ENCODE results near the gene SYT7. TPM values are rescaled to one million over a fixed set of nuclear protein-coding genes. Genes with fewer than 3 reads are reported as not detected.
"Not testable (repeated sequence)": the region's sequence is repeated elsewhere in the genome, so short reads cannot be mapped to it uniquely, and the experiment has no call there.

SYT7 gene
- total RNA-seq, 2 donors from 2014 or later, result 2.0 to 3.4 TPM

DNA sequence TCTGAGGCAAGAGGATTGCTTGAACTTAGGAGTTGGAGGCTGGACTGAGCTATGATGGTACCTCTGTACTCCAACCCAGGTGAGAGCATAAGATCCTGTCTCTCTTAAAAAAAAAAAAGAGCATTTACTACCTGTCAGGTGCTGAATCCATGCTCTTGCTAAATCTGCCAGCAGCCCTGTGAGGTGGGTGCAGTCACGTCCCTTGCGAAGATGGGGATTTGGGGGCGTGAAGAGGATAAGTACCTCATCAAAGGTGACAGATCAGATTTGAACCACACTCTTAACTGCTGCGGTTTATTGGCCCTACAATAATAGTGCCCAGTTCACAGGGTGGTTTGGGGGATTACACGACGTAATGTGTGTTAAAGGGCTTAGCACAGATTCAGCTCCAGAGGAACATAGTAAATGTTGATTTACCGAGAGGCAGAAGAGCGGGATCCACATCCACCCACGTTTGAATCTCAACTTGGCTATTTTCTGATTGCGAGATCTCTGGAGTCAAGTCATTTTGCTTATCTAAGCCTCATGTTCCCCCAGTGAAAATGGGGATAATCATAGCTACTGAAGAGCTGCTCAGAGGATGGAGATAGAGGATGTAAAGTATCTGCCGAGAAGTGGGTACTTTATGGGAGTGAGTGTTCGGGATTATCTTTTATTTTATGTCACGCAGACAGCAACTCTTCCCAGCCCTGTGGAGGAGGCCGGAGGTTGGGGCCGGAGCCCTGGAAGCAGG, 100.4 kb downstream of the SYT7 start:
- peaks cover 7% of the 10 kb centered on the region for H3K4me1 Mint-ChIP-seq
- H3K9me3 ChIP-seq (ENCODE audit: control insufficient read depth, low read length), result no peaks in the 10 kb centered on the region
- H3K36me3 ChIP-seq (ENCODE audit: control insufficient read depth, insufficient read depth, low read length), result no peaks in the 10 kb centered on the region
- DNase-seq, result no peak
- no peak overlapping the region for H3K27ac ChIP-seq (ENCODE audit: low read depth, low read length)
- H3K27me3 ChIP-seq (ENCODE audit: control insufficient read depth, insufficient read depth, low read length, poor library complexity, severe bottlenecking), result no peaks in the 10 kb centered on the region
- H3K9me3 Mint-ChIP-seq, result no peaks in the 10 kb centered on the region
- H3K4me3 ChIP-seq (ENCODE audit: low read length), result no peak overlapping the region
- no peaks in the 10 kb centered on the region for H3K36me3 Mint-ChIP-seq (ENCODE audit: low read depth)
- peaks cover 4% of the 10 kb centered on the region for H3K27me3 Mint-ChIP-seq (ENCODE audit: insufficient read depth)
- 87 to 88% methylated on average over 13 to 15 of the region's 15 CpGs for WGBS, 2 experiments (ENCODE audit: insufficient coverage in 1 of 2, insufficient read length in 1 of 2)
- peaks cover 7% of the 10 kb centered on the region for H3K4me1 ChIP-seq (ENCODE audit: control insufficient read depth, insufficient read depth, low read length)
- no peak overlapping the region for H3K4me3 Mint-ChIP-seq
- TF ChIP-seq, protein P1, sequence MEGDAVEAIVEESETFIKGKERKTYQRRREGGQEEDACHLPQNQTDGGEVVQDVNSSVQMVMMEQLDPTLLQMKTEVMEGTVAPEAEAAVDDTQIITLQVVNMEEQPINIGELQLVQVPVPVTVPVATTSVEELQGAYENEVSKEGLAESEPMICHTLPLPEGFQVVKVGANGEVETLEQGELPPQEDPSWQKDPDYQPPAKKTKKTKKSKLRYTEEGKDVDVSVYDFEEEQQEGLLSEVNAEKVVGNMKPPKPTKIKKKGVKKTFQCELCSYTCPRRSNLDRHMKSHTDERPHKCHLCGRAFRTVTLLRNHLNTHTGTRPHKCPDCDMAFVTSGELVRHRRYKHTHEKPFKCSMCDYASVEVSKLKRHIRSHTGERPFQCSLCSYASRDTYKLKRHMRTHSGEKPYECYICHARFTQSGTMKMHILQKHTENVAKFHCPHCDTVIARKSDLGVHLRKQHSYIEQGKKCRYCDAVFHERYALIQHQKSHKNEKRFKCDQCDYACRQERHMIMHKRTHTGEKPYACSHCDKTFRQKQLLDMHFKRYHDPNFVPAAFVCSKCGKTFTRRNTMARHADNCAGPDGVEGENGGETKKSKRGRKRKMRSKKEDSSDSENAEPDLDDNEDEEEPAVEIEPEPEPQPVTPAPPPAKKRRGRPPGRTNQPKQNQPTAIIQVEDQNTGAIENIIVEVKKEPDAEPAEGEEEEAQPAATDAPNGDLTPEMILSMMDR (conservative IDR thresholded peaks at IDR 0.05), result no peak
- peak overlapping the region; percentile 63 for H3K27ac Mint-ChIP-seq
- H3K9ac ChIP-seq (ENCODE audit: extremely low read depth, low read length, poor library complexity, severe bottlenecking), result no peak overlapping the region

DNA sequence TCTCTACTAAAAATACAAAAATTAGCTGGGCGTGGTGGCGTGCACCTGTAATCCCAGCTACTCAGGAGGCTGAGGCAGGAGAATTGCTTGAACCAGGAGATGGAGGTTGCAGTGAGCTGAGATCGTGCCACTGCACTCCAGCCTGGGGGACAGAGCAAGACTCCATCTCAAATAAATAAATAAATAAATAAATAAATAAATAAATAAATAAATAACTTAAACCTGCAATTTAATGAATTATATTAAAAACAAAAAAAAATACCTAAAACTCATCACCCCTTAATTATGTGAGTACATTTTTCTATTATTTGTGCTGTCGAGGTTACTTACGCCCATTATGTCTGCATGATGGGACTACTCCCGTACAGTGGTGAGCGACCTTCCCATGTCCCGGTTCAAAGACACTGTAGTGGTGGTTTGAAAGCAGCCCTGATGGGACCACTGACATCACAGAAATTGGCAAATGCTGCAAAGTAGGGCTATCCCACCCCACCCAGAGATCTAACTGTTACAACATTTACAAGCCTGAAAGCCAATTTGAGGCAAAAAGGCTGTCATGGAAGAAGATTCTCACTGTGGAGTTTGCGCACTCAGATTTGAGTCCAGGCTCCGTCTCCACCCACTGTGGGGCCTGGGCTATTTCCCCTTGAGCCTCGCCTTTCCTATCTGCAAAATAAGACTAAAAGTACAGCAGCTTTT, 101.4 kb downstream of the SYT7 start:
- H3K27ac ChIP-seq (ENCODE audit: low read depth, low read length); H3K36me3 ChIP-seq (ENCODE audit: control insufficient read depth, insufficient read depth, low read length); H3K9me3 ChIP-seq (ENCODE audit: control insufficient read depth, low read length); H3K4me3 Mint-ChIP-seq; DNase-seq; H3K4me1 ChIP-seq (ENCODE audit: control insufficient read depth, insufficient read depth, low read length); H3K36me3 Mint-ChIP-seq (ENCODE audit: low read depth); H3K9me3 Mint-ChIP-seq; H3K27ac Mint-ChIP-seq; H3K27me3 Mint-ChIP-seq (ENCODE audit: insufficient read depth); H3K9ac ChIP-seq (ENCODE audit: extremely low read depth, low read length, poor library complexity, severe bottlenecking); H3K27me3 ChIP-seq (ENCODE audit: control insufficient read depth, insufficient read depth, low read length, poor library complexity, severe bottlenecking); H3K4me1 Mint-ChIP-seq; H3K4me3 ChIP-seq (ENCODE audit: low read length): not testable (repeated sequence)
- 95 to 96% methylated on average over 8 to 10 of the region's 11 CpGs for WGBS, 2 experiments (ENCODE audit: insufficient coverage in 1 of 2, insufficient read length in 1 of 2)

DNA sequence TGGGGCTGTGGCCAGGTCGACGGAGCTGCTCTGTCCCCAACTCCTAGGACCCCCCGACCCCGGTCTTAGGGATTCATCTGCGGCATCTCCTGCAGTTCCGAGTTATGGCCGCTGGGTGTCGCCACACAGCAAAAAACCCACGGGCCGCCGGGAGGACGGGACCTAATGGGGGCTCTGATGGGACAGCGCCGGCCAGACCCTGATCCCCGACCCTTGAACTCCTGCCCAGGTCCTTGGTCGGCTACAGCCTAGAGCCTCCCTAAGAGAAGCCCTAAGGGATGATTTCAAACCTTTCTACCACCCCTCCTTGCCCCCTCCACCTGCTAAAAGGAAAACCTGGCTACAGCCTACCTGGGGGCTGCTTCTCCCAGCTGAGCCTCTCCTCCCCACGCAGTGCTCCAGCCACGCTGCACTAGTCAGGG, 103.1 kb downstream of the SYT7 start:
- Histone ChIP-seq H3K9me3 (ENCODE audit: control insufficient read depth, low read length) (no peaks in the 10 kb centered on the region), H3K4me1 (ENCODE audit: control insufficient read depth, insufficient read depth, low read length) (peaks cover 7% of the 10 kb centered on the region), H3K27ac (ENCODE audit: low read depth, low read length) (no peak overlapping the region), H3K4me3 (ENCODE audit: low read length) (no peak overlapping the region), H3K27me3 (ENCODE audit: control insufficient read depth, insufficient read depth, low read length, poor library complexity, severe bottlenecking) (no peaks in the 10 kb centered on the region), H3K9ac (ENCODE audit: extremely low read depth, low read length, poor library complexity, severe bottlenecking) (no peak overlapping the region), H3K36me3 (ENCODE audit: control insufficient read depth, insufficient read depth, low read length) (peaks cover 10% of the 10 kb centered on the region)
- TF ChIP-seq, protein P1 (conservative IDR thresholded peaks at IDR 0.05), result peak; percentile 94
- peaks cover 3% of the 10 kb centered on the region for H3K27me3 Mint-ChIP-seq (ENCODE audit: insufficient read depth)
- 11 to 13% methylated on average over 14 to 18 of the region's 18 CpGs for WGBS, 2 experiments (ENCODE audit: insufficient coverage in 1 of 2, insufficient read length in 1 of 2)
- peak; percentile 90 for DNase-seq
- H3K9me3 Mint-ChIP-seq, result no peaks in the 10 kb centered on the region
- H3K27ac Mint-ChIP-seq, result no peak overlapping the region
- H3K36me3 Mint-ChIP-seq (ENCODE audit: low read depth), result peaks cover 9% of the 10 kb centered on the region
- H3K4me1 Mint-ChIP-seq, result peaks cover 7% of the 10 kb centered on the region
- no peak overlapping the region for H3K4me3 Mint-ChIP-seq

Measured in endodermal cell (in vitro differentiated cells).